Amniotic stem cell (primary cell): Measurements from ENCODE around the gene DNASE2B.

Experiments
- DNase-seq: peaks from one replicate; lab custom pipeline; 2025; lab: John Stamatoyannopoulos, UW

DNASE2B gene

DNA sequence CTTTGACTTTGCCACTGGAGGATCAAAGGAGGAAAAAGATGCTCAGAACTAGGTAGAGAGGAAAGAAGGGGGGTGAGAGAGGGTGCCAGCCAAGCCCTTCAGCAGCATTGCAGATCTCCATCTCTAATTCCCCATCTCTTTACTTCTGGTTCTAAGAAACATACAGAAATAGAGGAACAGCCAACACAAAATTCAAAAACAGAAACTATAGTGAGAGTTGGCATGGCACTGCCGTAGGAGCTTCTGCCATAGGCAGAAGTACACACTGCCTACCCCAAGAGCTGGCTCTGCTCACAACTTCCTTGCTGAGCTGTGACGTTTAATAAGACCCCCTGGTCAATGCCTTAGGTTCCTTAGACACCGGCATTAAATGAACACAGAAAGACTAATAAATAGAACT lies 54.2 kb downstream of the DNASE2B start:
- no peak for DNase-seq

DNA sequence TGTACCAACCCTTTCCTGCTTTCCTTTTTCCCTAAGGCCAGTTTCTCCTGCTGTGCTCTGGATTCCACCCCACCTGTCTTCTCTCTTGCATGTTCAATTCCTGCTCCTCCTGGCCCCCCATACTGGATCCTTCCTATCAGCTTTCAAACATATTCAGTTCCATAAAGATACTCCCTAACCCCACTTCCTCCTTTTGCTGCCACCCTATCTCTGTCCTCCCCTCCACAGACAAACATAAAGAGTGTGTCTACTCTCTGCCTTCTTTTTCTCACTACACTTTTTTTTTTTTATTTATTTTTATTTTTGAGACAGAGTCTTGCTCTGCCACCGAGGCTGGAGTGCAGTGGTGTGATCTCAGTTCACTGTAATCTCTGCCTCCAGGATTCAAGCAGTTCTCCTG lies 63.8 kb downstream of the DNASE2B start:
- DNase-seq, result no peak
